ENCODE measurements around the gene TBPL2.
"Not testable (repeated sequence)": the region's sequence is repeated elsewhere in the genome, so short reads cannot be mapped to it uniquely, and the experiment has no call there.

The TBPL2 gene

DNA sequence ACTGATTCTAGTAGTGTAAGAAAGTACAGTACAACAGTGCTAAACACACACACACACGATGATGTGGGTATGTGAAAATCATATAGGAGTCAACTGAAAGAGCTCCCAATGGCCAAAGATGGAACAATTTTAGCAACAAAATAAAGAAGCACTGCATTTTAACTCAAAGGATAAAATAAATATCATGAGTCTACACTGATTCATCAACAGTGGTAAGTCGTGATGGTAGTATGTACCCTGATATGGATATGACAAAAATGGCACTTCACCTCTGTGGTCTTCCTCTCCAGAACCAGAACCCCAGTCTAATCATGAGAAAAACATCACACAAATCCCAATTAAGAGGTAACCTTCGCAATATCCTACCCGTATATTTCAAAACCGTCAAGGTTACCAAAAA lies 41.4 kb upstream of the TBPL2 start:
- 0 out of 2 replicates have a peak, but pooled peaks cover 3% of the 10 kb centered on the region for H3K27me3 ChIP-seq (ENCODE audit: control insufficient read depth, low read length)
- no peaks in the 10 kb centered on the region for H3F3A ChIP-seq (ENCODE audit: control insufficient read depth, insufficient read depth)
- no peak overlapping the region for H3K4me2 ChIP-seq (ENCODE audit: low read length)
- H3K4me1 ChIP-seq (ENCODE audit: control insufficient read depth, low read length) = no peaks in the 10 kb centered on the region
- H3K36me3 ChIP-seq (ENCODE audit: control insufficient read depth, low read length) = no peaks in the 10 kb centered on the region
- H3K4me3 ChIP-seq (ENCODE audit: low read length) = no peak overlapping the region
- H3K27ac ChIP-seq (ENCODE audit: low read depth, low read length) = no peak overlapping the region
- H3K9me2 ChIP-seq (replicated peaks; ENCODE audit: control insufficient read depth, low read length) = no peaks in the 10 kb centered on the region
- no peaks in the 10 kb centered on the region for H3K79me2 ChIP-seq (ENCODE audit: control insufficient read depth, low read length)
- TF ChIP-seq, protein P1, sequence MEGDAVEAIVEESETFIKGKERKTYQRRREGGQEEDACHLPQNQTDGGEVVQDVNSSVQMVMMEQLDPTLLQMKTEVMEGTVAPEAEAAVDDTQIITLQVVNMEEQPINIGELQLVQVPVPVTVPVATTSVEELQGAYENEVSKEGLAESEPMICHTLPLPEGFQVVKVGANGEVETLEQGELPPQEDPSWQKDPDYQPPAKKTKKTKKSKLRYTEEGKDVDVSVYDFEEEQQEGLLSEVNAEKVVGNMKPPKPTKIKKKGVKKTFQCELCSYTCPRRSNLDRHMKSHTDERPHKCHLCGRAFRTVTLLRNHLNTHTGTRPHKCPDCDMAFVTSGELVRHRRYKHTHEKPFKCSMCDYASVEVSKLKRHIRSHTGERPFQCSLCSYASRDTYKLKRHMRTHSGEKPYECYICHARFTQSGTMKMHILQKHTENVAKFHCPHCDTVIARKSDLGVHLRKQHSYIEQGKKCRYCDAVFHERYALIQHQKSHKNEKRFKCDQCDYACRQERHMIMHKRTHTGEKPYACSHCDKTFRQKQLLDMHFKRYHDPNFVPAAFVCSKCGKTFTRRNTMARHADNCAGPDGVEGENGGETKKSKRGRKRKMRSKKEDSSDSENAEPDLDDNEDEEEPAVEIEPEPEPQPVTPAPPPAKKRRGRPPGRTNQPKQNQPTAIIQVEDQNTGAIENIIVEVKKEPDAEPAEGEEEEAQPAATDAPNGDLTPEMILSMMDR (IDR thresholded peaks at IDR 0.05; ENCODE audit: low read depth, low read length, poor library complexity, severe bottlenecking) = no peak
- no peak for TF ChIP-seq EZH2phosphoT487 (IDR thresholded peaks at IDR 0.05; ENCODE audit: borderline replicate concordance, low read length)
- no peaks in the 10 kb centered on the region for H4K20me1 ChIP-seq (ENCODE audit: control insufficient read depth, insufficient read depth, low read depth, low read length)
- no peaks in the 10 kb centered on the region for H3K9me3 ChIP-seq (ENCODE audit: control insufficient read depth, insufficient read depth, low read length)

DNA sequence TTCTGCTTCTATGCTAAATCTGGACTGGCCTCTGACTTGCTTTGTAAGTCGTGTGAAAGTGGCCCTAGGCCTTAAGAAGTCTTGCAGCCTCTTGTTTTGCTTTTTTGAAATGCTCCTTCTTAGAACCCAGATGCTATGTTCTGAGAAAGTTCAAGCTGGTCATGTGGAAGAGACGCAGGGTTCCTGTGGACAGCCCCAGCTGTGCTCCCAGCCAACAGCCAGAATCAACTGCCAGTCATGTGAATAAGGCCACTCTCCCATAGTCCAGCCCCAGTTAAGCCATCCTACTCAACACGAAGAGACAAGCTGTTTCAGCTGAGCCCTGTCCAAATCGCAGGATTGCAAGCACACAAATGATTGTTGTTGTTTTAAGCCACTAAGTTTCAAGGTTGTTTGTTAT lies 37.3 kb upstream of the TBPL2 start:
- no peaks in the 10 kb centered on the region for H4K20me1 ChIP-seq (ENCODE audit: control insufficient read depth, insufficient read depth, low read depth, low read length)
- no peaks in the 10 kb centered on the region for H3F3A ChIP-seq (ENCODE audit: control insufficient read depth, insufficient read depth)
- H3K9me3 ChIP-seq (ENCODE audit: control insufficient read depth, insufficient read depth, low read length) = no peaks in the 10 kb centered on the region
- no peak overlapping the region for H3K4me2 ChIP-seq (ENCODE audit: low read length)
- H3K36me3 ChIP-seq (ENCODE audit: control insufficient read depth, low read length) = no peaks in the 10 kb centered on the region
- no peak overlapping the region for H3K4me3 ChIP-seq (ENCODE audit: low read length)
- TF ChIP-seq EZH2phosphoT487 (IDR thresholded peaks at IDR 0.05; ENCODE audit: borderline replicate concordance, low read length) = no peak
- TF ChIP-seq, protein P1 (IDR thresholded peaks at IDR 0.05; ENCODE audit: low read depth, low read length, poor library complexity, severe bottlenecking) = no peak
- H3K4me1 ChIP-seq (ENCODE audit: control insufficient read depth, low read length) = no peaks in the 10 kb centered on the region
- H3K79me2 ChIP-seq (ENCODE audit: control insufficient read depth, low read length) = no peaks in the 10 kb centered on the region
- no peaks in the 10 kb centered on the region for H3K9me2 ChIP-seq (replicated peaks; ENCODE audit: control insufficient read depth, low read length)
- no peak overlapping the region for H3K27ac ChIP-seq (ENCODE audit: low read depth, low read length)
- H3K27me3 ChIP-seq (ENCODE audit: control insufficient read depth, low read length) = no peaks in the 10 kb centered on the region

- H3K4me1 ChIP-seq (ENCODE audit: control insufficient read depth, low read length); H3K9me2 ChIP-seq (replicated peaks; ENCODE audit: control insufficient read depth, low read length); H4K20me1 ChIP-seq (ENCODE audit: control insufficient read depth, insufficient read depth, low read depth, low read length); H3F3A ChIP-seq (ENCODE audit: control insufficient read depth, insufficient read depth); H3K27me3 ChIP-seq (ENCODE audit: control insufficient read depth, low read length); H3K9me3 ChIP-seq (ENCODE audit: control insufficient read depth, insufficient read depth, low read length); H3K4me3 ChIP-seq (ENCODE audit: low read length); H3K4me2 ChIP-seq (ENCODE audit: low read length); H3K36me3 ChIP-seq (ENCODE audit: control insufficient read depth, low read length); H3K27ac ChIP-seq (ENCODE audit: low read depth, low read length); H3K79me2 ChIP-seq (ENCODE audit: control insufficient read depth, low read length): not testable (repeated sequence)
Observed at GRCh38 chr14:55476448-55476847, 36.0 kb upstream of the TBPL2 start.

DNA sequence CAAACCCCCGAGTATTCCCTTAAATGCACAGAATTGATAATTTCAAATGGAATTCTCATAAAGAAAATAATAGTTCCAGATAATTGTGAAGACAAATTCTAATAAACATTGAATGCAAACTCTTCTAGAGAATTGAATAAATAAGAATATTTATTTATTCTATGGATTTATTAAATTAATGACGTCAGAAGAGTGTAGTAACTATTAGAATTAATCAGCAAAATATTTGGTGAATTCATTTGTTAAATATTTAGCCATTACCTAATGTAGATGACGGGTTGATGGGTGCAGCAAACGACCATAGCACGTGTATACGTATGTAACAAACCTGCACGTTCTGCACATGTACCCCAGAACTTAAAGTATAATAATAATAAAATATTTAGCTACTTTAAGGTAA lies 33.4 kb upstream of the TBPL2 start:
- H3K79me2 ChIP-seq (ENCODE audit: control insufficient read depth, low read length) = no peaks in the 10 kb centered on the region
- H3K9me2 ChIP-seq (replicated peaks; ENCODE audit: control insufficient read depth, low read length) = no peaks in the 10 kb centered on the region
- H3F3A ChIP-seq (ENCODE audit: control insufficient read depth, insufficient read depth) = no peaks in the 10 kb centered on the region
- no peak overlapping the region for H3K4me2 ChIP-seq (ENCODE audit: low read length)
- TF ChIP-seq, protein P1 (IDR thresholded peaks at IDR 0.05; ENCODE audit: low read depth, low read length, poor library complexity, severe bottlenecking) = no peak
- no peak for TF ChIP-seq EZH2phosphoT487 (IDR thresholded peaks at IDR 0.05; ENCODE audit: borderline replicate concordance, low read length)
- H3K27ac ChIP-seq (ENCODE audit: low read depth, low read length) = no peak overlapping the region
- no peaks in the 10 kb centered on the region; the same call in 1 of the 2 replicates for H3K9me3 ChIP-seq (ENCODE audit: control insufficient read depth, insufficient read depth, low read length)
- no peak overlapping the region for H3K4me3 ChIP-seq (ENCODE audit: low read length)
- no peaks in the 10 kb centered on the region for H3K36me3 ChIP-seq (ENCODE audit: control insufficient read depth, low read length)
- H3K4me1 ChIP-seq (ENCODE audit: control insufficient read depth, low read length) = no peaks in the 10 kb centered on the region
- H4K20me1 ChIP-seq (ENCODE audit: control insufficient read depth, insufficient read depth, low read depth, low read length) = no peaks in the 10 kb centered on the region
- no peaks in the 10 kb centered on the region for H3K27me3 ChIP-seq (ENCODE audit: control insufficient read depth, low read length)
